Activated CD8-positive, alpha-beta T cell treated with anti-CD3 and anti-CD28 coated beads, Interleukin-2, amount 10 ng/mL, durations not matched to agents 7 days and 5 days (primary cell): ENCODE results near the gene RBM5. TPM values are rescaled to one million over a fixed set of nuclear protein-coding genes. Genes with fewer than 3 reads are reported as not detected.

ENCODE experiments used
- ATAC-seq: fragments of 150-1000 bp; cut with Tn5 transposase; one replicate; pipeline ENCODE4 v1.10.0; 2021; ENCODE audit warnings: moderate library complexity
- CTCF ChIA-PET: fragments of 350-600 bp; sonication (Branson Sonifier 250); formaldehyde crosslinking; loops from one replicate; lab custom pipeline; 2021; ENCODE audit warnings: antibody characterized with exemption; lab: Charles Lee
- POLR2A ChIA-PET: fragments of 350-600 bp; sonication (Branson Sonifier 250); formaldehyde crosslinking; loops from one replicate; lab custom pipeline; 2021; ENCODE audit warnings: antibody characterized with exemption; lab: Charles Lee
- DNase-seq: peaks from one replicate; pipeline ENCODE4 v3.0.0-alpha.2; 2020
- H3K27ac Mint-ChIP-seq: one replicate; pipeline ENCODE4 v1.8.0; 2021; ENCODE audit warnings: mild to moderate bottlenecking, mixed read lengths
- H3K27me3 Mint-ChIP-seq: one replicate; pipeline ENCODE4 v1.8.0; 2021; ENCODE audit warnings: low read depth, mixed read lengths
- H3K36me3 Mint-ChIP-seq: one replicate; pipeline ENCODE4 v1.8.0; 2021; ENCODE audit warnings: low read depth, mixed read lengths
- H3K4me1 Mint-ChIP-seq: one replicate; pipeline ENCODE4 v1.8.0; 2021; ENCODE audit warnings: low read depth, mixed read lengths
- H3K4me3 Mint-ChIP-seq: one replicate; pipeline ENCODE4 v1.8.0; 2021; ENCODE audit warnings: mild to moderate bottlenecking, mixed read lengths
- H3K9me3 Mint-ChIP-seq: one replicate; pipeline ENCODE4 v1.8.0; 2022; ENCODE audit warnings: mixed read lengths; ENCODE audit not compliant: insufficient read depth
- total RNA-seq, 2 experiments: library from RNA; stranded (reverse); gene quantifications; one replicate each; pipeline ENCODE4 v1.2.3, GENCODE V29; 2021

RBM5 gene
- total RNA-seq, 2 experiments from 2014 or later = 180 to 185 TPM

DNA sequence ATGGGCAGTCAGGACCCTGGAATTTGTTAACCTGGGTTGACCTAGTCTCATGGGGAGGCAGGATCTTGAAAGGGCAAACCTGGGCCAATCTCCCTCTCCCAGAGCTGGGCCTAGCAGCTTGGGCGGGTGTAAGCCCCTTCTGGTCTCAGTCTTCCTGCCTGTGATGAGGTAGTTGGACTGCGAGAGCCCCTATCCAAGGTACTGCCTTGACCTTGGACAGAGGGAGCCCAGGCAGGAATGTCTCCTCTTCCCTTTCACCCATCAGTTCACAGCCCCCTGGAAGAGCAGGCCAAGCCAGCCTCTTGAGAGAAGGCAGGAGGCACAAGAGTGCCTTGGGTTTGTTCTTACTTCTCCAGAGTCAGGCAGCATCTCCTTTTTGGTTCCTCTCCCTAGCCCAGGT lies 41.7 kb downstream of the RBM5 start:
- H3K4me1 Mint-ChIP-seq = no peaks in the 10 kb centered on the region
- no peaks in the 10 kb centered on the region for H3K36me3 Mint-ChIP-seq
- no peak for ATAC-seq
- no peak for DNase-seq
- ChIA-PET CTCF (interaction anchor here (2.6 kb wide), 1 partner anchor 10 kb away, joined by 8 read pairs; no protein-coding TSS in a partner anchor), POLR2A (no interaction called here)
- no peaks in the 10 kb centered on the region for H3K9me3 Mint-ChIP-seq
- H3K4me3 Mint-ChIP-seq = no peak overlapping the region
- H3K27ac Mint-ChIP-seq = no peak overlapping the region
- H3K27me3 Mint-ChIP-seq = no peaks in the 10 kb centered on the region

DNA sequence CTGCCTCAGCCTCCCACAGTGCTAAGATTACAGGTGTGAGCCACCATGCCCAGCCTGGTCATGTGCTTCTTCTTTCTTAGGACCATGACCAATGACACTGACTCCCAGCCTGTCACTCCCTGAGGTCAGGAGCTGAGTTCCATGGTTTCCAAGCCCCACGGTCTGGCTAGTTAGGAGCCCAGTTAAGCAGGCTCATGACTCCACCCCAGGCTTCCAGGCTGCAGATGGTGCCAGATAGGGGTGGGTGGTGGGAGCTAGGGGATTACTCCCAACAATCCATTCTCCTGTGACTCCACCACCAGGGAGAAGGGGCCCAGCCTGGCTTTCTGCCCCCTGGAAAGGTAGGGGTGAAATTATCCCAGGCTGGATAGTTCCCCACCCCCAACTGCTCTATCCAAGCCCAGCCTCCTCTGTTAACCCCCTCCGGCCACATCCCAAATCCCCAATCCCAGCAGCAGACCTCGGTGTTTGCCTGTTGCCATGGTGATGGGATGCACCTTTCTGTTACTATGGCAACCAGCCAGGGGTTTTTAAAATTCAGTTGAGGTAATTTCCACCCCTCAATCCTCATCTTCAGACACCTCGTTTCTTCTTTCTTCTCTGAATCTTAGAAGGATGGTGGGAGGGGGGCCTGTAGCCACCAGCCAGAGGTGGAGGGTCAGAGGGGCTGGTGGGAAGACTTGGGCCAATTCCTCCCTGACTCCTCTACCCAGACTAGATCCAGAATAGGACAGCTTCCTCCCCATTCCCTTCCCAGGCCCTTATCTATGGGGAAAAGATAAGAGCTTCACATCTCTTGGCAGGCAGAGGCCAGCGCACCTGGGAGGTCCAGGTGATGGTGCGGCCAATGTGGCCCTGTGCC lies 43.9 kb downstream of the RBM5 start:
- ChIA-PET CTCF (no interaction called here), POLR2A (no interaction called here)

DNA sequence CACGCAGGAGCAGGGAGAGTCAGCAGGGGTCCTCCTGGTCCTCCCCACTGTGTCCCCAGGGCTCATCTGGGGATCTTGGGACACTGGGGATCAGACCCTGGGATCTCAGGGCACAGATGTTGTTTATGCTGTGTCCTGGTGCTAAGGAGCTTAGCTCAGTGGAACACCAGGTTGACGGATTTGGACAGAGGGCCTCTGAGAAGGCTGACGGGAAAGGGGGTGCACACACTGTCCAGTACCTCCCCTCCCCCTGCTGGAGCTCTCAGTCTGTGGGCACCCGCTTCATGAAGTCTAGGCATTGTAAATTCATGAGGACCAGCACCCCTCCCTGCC lies 44.5 kb downstream of the RBM5 start:
- no peaks in the 10 kb centered on the region for H3K36me3 Mint-ChIP-seq
- no peak for DNase-seq
- H3K4me3 Mint-ChIP-seq = no peak overlapping the region
- H3K27me3 Mint-ChIP-seq = no peaks in the 10 kb centered on the region
- peaks cover 3% of the 10 kb centered on the region for H3K4me1 Mint-ChIP-seq
- no peak for ATAC-seq
- ChIA-PET CTCF (no interaction called here), POLR2A (no interaction called here)
- H3K27ac Mint-ChIP-seq = no peak overlapping the region
- H3K9me3 Mint-ChIP-seq = no peaks in the 10 kb centered on the region

More for the DNA sequence above, 43.9 kb downstream of the RBM5 start:
- no peaks in the 10 kb centered on the region for H3K9me3 Mint-ChIP-seq
- no peak overlapping the region for H3K4me3 Mint-ChIP-seq
- no peaks in the 10 kb centered on the region for H3K27me3 Mint-ChIP-seq
- H3K36me3 Mint-ChIP-seq = no peaks in the 10 kb centered on the region
- no peak overlapping the region for H3K27ac Mint-ChIP-seq
- no peak for ATAC-seq
- no peaks in the 10 kb centered on the region for H3K4me1 Mint-ChIP-seq
- DNase-seq = no peak

DNA sequence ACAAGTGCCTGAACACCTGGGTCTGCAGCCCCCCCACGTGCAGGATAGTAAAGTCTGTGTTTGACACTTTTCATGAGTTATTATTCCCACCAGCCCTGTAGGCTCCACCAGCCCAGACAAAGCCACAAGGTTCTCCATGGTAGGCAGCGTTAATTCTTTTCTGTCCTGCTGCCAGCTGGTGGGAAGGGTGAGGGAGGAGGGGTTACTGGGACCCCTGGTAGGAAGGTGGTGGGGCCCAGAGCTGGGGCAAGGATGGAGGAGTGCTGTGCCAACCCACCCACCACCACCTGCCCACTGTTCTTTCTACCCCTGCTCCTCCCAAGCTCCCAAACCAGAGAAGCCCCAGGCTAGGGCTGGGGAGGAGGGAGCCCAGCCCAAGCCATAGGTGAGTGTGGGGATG lies 45.6 kb downstream of the RBM5 start:
- ChIA-PET POLR2A (no interaction called here), CTCF (no interaction called here)
- Mint-ChIP-seq H3K36me3 (no peaks in the 10 kb centered on the region), H3K4me3 (no peak overlapping the region), H3K9me3 (no peaks in the 10 kb centered on the region), H3K27me3 (no peaks in the 10 kb centered on the region), H3K27ac (no peak overlapping the region), H3K4me1 (peaks cover 12% of the 10 kb centered on the region)
- ATAC-seq (no peak), DNase-seq (no peak)

DNA sequence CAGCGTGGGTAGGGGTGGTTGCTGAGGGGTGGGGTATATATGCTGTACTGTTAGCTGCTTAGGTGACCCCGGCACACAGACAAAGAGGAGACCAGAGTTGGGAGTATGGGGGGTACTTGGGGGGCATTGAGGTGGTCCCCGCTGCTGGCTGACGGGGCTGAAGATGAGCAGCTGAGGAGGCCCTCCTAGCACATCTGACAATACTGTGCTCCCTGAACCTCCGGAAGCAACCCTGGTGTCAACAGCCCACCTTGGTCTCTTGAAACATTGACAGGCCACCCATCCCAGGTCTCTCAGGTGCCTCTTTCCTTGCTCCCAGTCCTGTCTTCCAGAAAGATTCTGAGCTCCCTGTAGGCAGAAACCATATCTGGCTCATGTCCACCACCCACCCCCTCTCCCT lies 47.2 kb downstream of the RBM5 start:
- peaks cover 12% of the 10 kb centered on the region for H3K4me1 Mint-ChIP-seq
- ATAC-seq = no peak
- H3K27ac Mint-ChIP-seq = no peak overlapping the region
- CTCF ChIA-PET = interaction anchor here (0.9 to 1.5 kb wide), 2 partner anchors 14 to 18 kb away, joined by 3 to 9 read pairs; no protein-coding TSS in a partner anchor
- peaks cover 2% of the 10 kb centered on the region for H3K27me3 Mint-ChIP-seq
- no peaks in the 10 kb centered on the region for H3K9me3 Mint-ChIP-seq
- no peak for DNase-seq
- no peaks in the 10 kb centered on the region for H3K36me3 Mint-ChIP-seq
- H3K4me3 Mint-ChIP-seq = no peak overlapping the region
- POLR2A ChIA-PET = no interaction called here

DNA sequence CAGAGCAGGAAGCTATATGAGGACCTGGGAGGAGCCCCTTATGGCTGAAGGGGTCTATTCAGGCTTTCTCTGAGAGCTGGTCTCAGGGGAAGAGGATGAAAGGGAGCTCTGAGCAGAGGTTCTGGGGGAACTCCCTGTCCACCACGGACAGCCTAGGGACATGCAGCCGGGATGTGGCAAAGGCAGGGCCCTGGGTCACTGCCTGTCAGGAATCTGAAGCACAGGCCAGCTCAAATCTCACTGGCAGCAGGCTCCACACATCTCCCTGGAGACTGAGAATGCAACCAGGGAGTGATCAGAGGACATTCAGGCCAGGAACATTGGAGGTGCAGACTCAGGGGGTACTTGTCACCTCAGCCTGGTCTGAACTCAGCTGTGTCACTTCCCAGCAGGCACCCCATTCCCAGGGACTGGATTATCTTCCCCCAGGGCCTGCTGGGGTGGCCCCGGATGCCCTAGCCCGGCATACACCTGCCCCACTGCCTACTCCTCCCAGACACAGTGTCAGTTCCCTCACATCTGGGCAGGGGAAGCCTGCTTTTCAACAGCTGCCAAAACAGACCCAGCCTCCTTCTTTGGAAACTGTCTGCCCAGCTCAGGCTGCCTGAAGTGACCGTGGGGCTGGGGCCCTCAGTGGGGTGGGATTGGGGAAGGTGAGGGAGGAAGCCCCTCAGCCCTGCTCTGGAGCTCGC lies 48.1 kb downstream of the RBM5 start:
- Mint-ChIP-seq H3K27me3 (peaks cover 2% of the 10 kb centered on the region), H3K4me1 (peaks cover 12% of the 10 kb centered on the region), H3K4me3 (no peak overlapping the region), H3K27ac (no peak overlapping the region), H3K9me3 (no peaks in the 10 kb centered on the region), H3K36me3 (no peaks in the 10 kb centered on the region)
- ChIA-PET CTCF (interaction anchor here (0.9 to 1.5 kb wide), 3 partner anchors 15 to 90 kb away, joined by 3 to 9 read pairs (median 4); no protein-coding TSS in a partner anchor), POLR2A (no interaction called here)
- no peak for ATAC-seq
- no peak for DNase-seq

DNA sequence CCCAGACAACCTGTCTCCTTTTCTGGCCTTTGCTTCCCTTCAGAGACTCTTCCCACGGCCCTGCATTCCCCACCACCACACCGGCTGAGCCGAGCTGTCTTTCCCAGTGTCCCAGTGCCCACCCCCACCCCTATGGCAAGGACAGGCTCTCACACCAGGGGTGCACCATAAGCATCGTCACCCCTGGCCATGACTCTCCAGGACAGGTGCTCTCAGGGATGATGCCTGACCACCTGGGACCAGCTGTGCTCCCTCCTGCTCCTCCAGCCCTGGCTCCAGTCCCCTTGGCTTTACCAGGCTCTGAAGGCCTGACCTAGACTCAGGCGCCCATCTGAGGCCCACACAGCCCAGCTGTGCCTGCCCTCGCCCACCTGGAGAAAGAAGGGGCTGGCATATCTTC lies 48.8 kb downstream of the RBM5 start:
- ATAC-seq = no peak
- H3K4me3 Mint-ChIP-seq = no peak overlapping the region
- DNase-seq = no peak
- no peaks in the 10 kb centered on the region for H3K9me3 Mint-ChIP-seq
- no peaks in the 10 kb centered on the region for H3K36me3 Mint-ChIP-seq
- H3K27me3 Mint-ChIP-seq = peaks cover 2% of the 10 kb centered on the region
- ChIA-PET POLR2A (no interaction called here), CTCF (interaction anchor here (1.7 kb wide), 1 partner anchor 17 kb away, joined by 6 read pairs; no protein-coding TSS in a partner anchor)
- peaks cover 12% of the 10 kb centered on the region for H3K4me1 Mint-ChIP-seq
- H3K27ac Mint-ChIP-seq = peak overlapping the region; percentile 8

DNA sequence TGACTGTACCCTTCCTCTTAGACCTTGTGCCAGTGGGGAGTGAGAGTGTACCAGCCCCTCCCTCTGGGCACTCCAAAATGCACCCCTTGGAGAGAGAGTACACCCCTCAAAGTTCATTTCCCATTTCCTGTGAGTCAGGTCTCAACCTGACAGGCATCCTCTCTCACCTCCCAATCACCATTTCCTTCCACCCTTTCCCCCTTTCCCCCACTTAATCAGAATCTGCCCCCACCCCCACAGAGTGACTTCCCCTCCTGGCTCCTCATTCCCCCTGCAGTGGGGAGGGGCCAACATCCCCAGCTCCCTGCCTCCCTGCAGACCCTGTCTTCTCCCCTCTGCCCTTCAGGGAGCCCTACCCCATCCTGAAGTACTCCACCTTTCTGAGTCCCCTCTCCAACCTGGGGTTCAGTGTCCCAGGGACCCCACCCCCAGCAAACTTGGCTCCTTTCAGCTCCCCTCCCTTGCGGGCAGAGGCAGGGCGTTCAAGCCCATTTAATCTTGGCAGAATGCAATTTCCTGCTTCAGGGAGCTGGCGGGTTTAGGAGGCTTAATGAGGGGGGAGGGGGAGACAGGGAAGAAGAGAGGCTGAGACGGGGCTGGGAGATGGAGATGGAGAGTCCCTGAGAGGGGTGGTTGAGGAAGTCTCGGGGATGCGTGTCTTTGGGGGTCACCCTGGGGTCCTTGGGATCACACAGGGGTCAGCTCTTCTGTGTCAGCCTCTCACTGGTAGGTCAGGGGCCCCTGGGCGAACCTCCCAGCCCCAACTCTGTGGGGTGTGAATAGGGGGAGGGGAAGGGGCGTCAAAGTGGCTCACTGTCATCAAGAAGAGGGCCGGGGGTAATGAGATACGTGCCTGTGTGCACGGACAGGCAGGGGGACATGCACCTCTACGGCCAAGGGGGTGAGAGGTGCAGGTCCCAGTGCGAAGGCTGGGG lies 49.8 kb downstream of the RBM5 start:
- DNase-seq (no peak), ATAC-seq (no peak)
- POLR2A ChIA-PET = no interaction called here
- CTCF ChIA-PET = interaction anchor here (1.7 kb wide), 1 partner anchor 18 kb away, joined by 6 read pairs; no protein-coding TSS in a partner anchor
- no peak overlapping the region for H3K4me3 Mint-ChIP-seq
- no peaks in the 10 kb centered on the region for H3K36me3 Mint-ChIP-seq
- peaks cover 12% of the 10 kb centered on the region for H3K4me1 Mint-ChIP-seq
- peaks cover 2% of the 10 kb centered on the region for H3K27me3 Mint-ChIP-seq
- peak overlapping the region; percentile 28 for H3K27ac Mint-ChIP-seq
- H3K9me3 Mint-ChIP-seq = no peaks in the 10 kb centered on the region

DNA sequence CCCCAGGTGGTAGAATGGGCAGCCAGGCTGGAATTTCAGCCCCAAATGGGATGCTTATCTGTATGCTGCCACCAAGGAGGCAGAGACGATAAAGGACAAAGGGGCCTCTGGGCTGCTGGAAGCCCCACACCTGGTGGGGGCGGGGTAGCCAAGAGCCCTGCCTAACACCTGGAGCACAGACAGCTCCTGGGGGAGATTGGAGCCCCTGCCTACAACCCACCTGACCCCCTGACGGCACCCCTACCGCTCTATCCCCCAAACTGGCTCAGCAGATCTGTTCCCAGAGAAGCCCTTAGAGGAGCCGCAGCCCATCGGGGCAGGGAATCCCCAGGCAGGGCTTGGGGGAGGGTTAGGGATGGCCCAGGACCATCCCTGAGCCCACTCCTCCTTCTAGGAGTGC lies 50.6 kb downstream of the RBM5 start:
- no peak overlapping the region for H3K27ac Mint-ChIP-seq
- H3K4me3 Mint-ChIP-seq = no peak overlapping the region
- H3K4me1 Mint-ChIP-seq = peaks cover 12% of the 10 kb centered on the region
- no peaks in the 10 kb centered on the region for H3K36me3 Mint-ChIP-seq
- ATAC-seq (no peak), DNase-seq (no peak)
- ChIA-PET POLR2A (no interaction called here), CTCF (no interaction called here)
- H3K27me3 Mint-ChIP-seq = peaks cover 2% of the 10 kb centered on the region
- H3K9me3 Mint-ChIP-seq = no peaks in the 10 kb centered on the region

DNA sequence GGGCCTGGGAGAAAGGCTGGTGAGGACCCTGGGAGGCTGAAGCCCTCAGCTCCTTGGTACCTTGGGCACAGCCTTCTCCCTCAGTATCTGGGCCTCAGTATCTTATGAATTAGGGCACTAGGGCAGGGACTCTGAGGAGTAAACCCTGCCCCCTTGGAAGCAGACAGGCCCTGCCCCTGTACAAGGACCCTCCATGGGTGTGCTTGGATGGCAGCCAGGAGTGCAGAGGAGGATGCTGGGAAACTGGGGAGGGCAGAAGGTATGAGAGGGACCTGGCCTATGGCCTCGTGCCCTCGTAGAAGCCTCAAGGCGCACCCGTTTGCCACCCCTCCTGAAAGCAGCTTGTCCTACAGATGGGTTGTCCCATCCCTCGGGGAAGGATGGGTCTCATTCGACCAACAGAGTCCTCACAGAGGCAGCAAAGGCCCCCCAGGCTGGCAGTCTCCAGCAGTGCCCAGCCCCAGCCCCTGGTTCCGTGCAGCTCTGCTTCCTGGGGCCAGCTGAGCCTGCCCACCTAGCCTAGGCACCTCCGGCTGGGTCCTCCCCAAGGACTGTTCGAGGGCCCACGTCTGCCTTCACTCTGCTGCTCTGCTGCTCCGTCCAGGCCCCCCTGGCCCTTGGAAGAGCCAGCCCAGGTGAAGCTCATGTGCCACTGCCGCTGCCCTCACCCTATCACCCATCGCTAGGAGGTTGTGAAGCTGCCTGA lies 51.2 kb downstream of the RBM5 start:
- H3K27me3 Mint-ChIP-seq = peaks cover 2% of the 10 kb centered on the region
- CTCF ChIA-PET = no interaction called here
- H3K4me1 Mint-ChIP-seq = peaks cover 12% of the 10 kb centered on the region
- H3K27ac Mint-ChIP-seq = no peak overlapping the region
- DNase-seq (no peak), ATAC-seq (no peak)
- no peaks in the 10 kb centered on the region for H3K9me3 Mint-ChIP-seq
- POLR2A ChIA-PET = no interaction called here
- no peaks in the 10 kb centered on the region for H3K36me3 Mint-ChIP-seq
- no peak overlapping the region for H3K4me3 Mint-ChIP-seq

DNA sequence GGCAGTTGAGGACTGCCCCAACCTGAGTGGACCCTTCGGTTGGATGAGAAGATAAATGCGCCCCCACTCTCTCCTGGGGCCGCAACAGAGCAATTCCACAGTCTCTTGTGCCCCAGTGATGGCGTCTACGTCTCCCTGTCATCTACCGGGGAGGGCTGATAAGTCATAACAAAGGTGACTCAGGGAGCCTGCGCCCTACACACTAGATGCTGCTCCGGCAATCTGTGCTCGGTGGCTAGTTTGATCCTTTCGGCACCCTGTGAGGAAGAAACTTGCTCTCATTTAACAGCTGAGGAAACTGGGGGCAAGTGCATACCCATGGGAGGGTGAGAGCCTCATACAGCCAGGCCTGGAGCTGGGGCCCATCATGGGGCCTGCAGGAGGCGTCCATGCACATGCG lies 52.3 kb downstream of the RBM5 start:
- CTCF ChIA-PET = no interaction called here
- Mint-ChIP-seq H3K27ac (no peak overlapping the region), H3K36me3 (no peaks in the 10 kb centered on the region)

More for the DNA sequence above, 52.3 kb downstream of the RBM5 start:
- DNase-seq (no peak), ATAC-seq (no peak)
- H3K4me3 Mint-ChIP-seq = no peak overlapping the region
- H3K9me3 Mint-ChIP-seq = no peaks in the 10 kb centered on the region
- POLR2A ChIA-PET = no interaction called here
- peaks cover 12% of the 10 kb centered on the region for H3K4me1 Mint-ChIP-seq
- H3K27me3 Mint-ChIP-seq = peaks cover 2% of the 10 kb centered on the region
